GM20000 (cell line): ENCODE measurements around the gene DARS1.
A peak's percentile ranks its signal among the peaks of the same experiment; 100 is the strongest.

ENCODE experiments used
- DNase-seq: peaks from one replicate; pipeline ENCODE4 v3.0.0; 2012; ENCODE audit warnings: low spot score
- CTCF ChIP-seq: IDR thresholded peaks from 2 replicates; pipeline ENCODE4 v1.5.1; 2012; ENCODE audit warnings: mild to moderate bottlenecking, control low read depth; ENCODE audit errors: extremely low read depth, missing control alignments

Gene DARS1

GRCh38 chr2:135985018-135985825, at the start of gene DARS1:
Gene DARS1 (minus strand): TSS chr2:135985626. CDS start chr2:135985468, 158 bp downstream.
- no peak for TF ChIP-seq CTCF
- peak; percentile 88 for DNase-seq

DNA sequence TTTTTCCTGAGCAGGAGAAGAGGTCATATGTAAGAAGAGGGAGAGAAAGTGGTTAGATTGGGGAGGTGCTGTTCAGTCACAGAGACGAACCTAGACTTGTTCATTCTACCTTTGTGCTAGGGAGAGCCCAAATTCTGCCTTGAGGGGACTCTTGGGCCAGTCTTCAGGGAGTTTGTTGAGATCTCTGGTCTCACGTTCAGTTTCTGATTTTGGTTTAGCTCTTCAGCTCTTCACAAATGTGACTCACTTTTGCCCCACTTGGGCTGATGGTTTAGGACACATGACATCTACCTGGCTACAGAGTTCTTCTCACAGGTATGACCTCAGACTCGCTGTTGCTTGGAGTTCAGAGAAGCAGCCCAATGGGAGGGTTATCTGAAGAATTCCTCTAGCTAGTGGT, 49.2 kb upstream of the DARS1 start:
- DNase-seq = no peak
- TF ChIP-seq CTCF = no peak

DNA sequence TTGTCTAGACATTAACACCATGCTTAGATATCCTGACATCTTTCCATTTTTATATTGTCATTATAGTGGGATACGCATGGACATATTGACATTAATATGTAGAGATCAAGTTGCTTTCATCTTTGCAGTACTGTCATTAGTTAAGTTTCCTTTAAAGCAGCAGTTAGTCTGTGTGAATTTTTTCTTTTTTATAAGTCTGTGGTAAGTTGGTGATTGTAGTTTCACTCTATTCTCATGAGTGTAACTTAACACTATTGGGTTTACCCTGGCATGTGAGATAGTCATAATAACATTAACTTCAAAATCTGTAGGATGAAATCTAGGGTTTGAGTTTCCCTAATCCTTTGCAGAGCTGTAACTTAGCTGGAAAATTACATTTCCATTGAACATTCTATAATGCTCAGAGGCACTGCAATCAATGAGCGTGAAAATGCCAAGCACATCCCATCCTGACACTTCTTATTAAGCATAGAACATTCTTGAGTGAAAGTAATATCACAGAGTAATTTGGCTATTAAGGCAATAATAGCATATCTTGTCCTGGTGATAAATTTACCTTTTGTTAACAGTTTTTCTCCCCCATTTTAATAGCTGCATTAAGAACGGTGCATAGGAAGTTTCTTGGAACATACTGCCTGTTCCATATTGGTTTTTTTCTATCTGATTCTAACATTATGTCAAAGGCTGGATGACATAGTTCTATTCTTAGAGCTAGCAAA, 47.5 kb upstream of the DARS1 start:
- no peak for DNase-seq
- TF ChIP-seq CTCF = no peak

GRCh38 chr2:136032192-136032591, 46.8 kb upstream of the DARS1 start:
- DNase-seq = no peak
- no peak for TF ChIP-seq CTCF

DNA sequence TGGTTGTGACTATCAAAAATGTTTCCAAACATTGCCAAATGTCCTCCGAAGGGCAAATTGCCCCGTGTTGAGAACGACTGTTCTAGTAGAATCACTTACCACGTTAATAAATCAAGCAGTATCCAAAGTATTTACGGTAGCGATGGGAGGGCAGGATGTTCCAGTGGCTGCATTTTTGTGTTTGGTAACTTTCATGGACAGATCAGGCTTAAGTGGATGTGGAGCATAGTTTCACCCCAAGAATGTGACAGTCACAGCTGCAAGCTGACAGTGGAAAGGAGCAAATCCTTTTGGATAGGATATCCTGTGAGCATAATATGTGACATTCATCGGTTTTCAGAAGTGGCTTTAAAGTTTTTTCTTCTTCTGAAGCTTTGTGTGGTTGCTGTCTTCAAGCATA, 46.3 kb upstream of the DARS1 start:
- no peak for TF ChIP-seq CTCF
- DNase-seq = no peak

GRCh38 chr2:136030406-136030805, 45.0 kb upstream of the DARS1 start:
- TF ChIP-seq CTCF = no peak
- DNase-seq = no peak

DNA sequence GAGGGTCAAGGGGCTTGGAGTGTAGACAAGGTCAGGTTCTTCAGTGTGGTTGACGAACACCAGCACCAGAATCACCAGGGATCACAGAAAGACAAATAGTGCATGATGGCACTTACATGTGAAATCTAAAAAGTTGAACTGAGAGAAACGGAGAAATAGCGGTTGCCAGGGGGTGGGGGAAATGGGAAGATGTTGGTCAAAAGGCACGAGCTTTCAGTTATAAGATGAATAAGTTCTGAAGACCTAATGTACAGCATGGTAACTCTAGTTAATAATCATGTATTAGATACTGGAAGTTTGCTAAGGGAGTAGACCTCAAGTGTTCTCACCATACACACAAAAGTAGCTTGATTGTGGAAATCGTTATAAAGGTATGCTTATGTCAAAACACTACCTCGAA, 43.7 kb upstream of the DARS1 start:
- DNase-seq = no peak
- TF ChIP-seq CTCF = no peak
